Measurements from ENCODE around the gene BUD31.
"Not testable (repeated sequence)": the region's sequence is repeated elsewhere in the genome, so short reads cannot be mapped to it uniquely, and the experiment has no call there.

The BUD31 gene

GRCh38 chr7:99380823-99381663, 27.7 kb upstream of the BUD31 start:
- no peak for DNase-seq

- DNase-seq: no peak
Measured at GRCh38 chr7:99381664-99382075, 27.1 kb upstream of the BUD31 start.

- no peak for DNase-seq
Measured at GRCh38 chr7:99383203-99383602, 25.6 kb upstream of the BUD31 start.

GRCh38 chr7:99383791-99384370, 24.9 kb upstream of the BUD31 start:
- DNase-seq: no peak

GRCh38 chr7:99384523-99384922, 24.2 kb upstream of the BUD31 start:
- DNase-seq: no peak

- no peak for DNase-seq
Measured at GRCh38 chr7:99385564-99385963, 23.2 kb upstream of the BUD31 start.

- no peak for DNase-seq
Measured at GRCh38 chr7:99386584-99387238, 22.1 kb upstream of the BUD31 start.

GRCh38 chr7:99387239-99387635, 21.5 kb upstream of the BUD31 start:
- DNase-seq: not testable (repeated sequence)

GRCh38 chr7:99387912-99388311, 20.9 kb upstream of the BUD31 start:
- DNase-seq: no peak

GRCh38 chr7:99389772-99390171, 19.0 kb upstream of the BUD31 start:
- DNase-seq: no peak

- DNase-seq: no peak
Measured at GRCh38 chr7:99390941-99391602, 17.7 kb upstream of the BUD31 start.

GRCh38 chr7:99392046-99392445, 16.7 kb upstream of the BUD31 start:
- DNase-seq: no peak

GRCh38 chr7:99392659-99393354, 16.0 kb upstream of the BUD31 start:
- DNase-seq: peak; percentile 82

GRCh38 chr7:99393355-99394187, 15.2 kb upstream of the BUD31 start:
- peak; percentile 69 for DNase-seq

- no peak for DNase-seq
Measured at GRCh38 chr7:99394188-99394502, 14.6 kb upstream of the BUD31 start.

- no peak for DNase-seq
Measured at GRCh38 chr7:99395616-99396327, 13.0 kb upstream of the BUD31 start.

- no peak for DNase-seq
Measured at GRCh38 chr7:99396418-99397296, 12.1 kb upstream of the BUD31 start.

GRCh38 chr7:99397297-99397983, 11.3 kb upstream of the BUD31 start:
- DNase-seq: no peak

GRCh38 chr7:99398891-99399445, 9.8 kb upstream of the BUD31 start:
- DNase-seq: no peak
